ENCODE results near the gene THAP7.
"Not testable (repeated sequence)": the region's sequence is repeated elsewhere in the genome, so short reads cannot be mapped to it uniquely, and the experiment has no call there.

THAP7 gene

DNA sequence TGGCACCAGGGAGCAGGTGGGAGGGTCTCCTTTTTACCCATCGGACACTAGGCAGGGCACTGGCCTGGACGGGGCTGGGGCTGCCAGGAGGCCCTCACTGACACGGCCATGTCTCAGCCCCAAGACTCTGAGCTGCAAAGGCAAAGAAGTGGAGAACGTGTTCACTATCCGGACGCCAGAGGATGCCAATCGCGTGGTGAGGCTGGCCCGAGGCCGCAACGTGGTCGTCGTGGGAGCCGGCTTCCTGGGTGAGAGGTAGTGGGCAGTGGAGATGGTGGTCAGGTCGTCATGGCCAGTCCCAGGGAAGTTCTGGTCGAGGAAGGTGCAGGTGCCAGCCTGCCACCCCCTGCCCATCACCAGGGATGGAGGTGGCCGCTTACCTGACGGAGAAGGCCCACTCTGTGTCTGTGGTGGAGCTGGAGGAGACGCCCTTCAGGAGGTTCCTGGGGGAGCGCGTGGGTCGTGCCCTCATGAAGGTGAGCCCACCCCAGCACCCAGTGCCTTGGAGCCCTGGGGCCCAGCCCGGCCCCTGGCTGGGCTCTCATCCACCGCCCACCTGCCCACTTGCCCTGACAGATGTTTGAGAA is 25.5 kb downstream of the THAP7 start:
- Histone ChIP-seq H3K9ac (ENCODE audit: low read depth, low read length) (no peak overlapping the region), H3K4me1 (ENCODE audit: insufficient read depth, low read length) (peaks cover 3% of the 10 kb centered on the region), H3K9me3 (ENCODE audit: control insufficient read depth, insufficient read depth, low read length) (peaks cover 6% of the 10 kb centered on the region; the same call in 1 of the 2 replicates)

DNA sequence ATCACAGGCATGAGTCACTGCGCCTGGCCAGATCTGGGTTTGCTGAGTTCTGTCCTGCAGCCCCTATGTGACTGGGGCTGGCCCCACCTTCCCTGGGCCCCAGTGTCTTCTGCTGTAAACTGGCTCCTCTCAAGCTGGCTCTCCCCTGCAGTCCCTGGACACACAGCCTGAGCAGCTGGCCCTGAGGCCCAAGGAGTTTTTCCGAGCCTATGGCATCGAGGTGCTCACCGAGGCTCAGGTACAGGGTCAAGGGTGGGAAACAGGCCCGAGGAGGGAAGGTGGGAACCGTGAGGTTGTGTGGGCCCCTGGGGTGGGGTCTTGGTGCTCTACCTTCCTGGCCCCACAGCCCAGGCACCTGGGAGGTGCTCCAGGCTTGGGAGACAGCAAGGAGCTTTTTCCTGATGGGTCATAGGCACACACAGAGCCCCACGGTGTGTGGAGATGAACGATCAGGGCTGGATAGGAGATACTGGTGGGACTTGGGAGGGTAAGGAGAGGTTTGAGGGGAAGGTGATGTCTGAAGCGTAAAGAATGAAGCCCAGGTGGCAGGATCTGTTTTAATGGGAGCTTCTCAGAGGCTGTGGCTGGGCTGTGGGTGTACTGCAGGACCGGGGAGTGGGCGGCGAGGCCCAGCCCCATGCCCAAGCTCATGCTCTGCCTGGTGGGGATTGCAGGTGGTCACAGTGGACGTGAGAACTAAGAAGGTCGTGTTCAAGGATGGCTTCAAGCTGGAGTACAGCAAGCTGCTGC is 26.2 kb downstream of the THAP7 start:
- H3K36me3 ChIP-seq (ENCODE audit: insufficient read depth, low read length) = no peaks in the 10 kb centered on the region
- H3K4me1 ChIP-seq (ENCODE audit: insufficient read depth, low read length) = no peaks in the 10 kb centered on the region; the same call in 1 of the 2 replicates
- H3K9me3 ChIP-seq (ENCODE audit: control insufficient read depth, insufficient read depth, low read length) = peaks cover 6% of the 10 kb centered on the region; the same call in 1 of the 2 replicates
- H3K9ac ChIP-seq (ENCODE audit: low read depth, low read length) = no peak overlapping the region

More for the DNA sequence above, 25.5 kb downstream of the THAP7 start:
- H3K36me3 ChIP-seq (ENCODE audit: insufficient read depth, low read length) = no peaks in the 10 kb centered on the region

DNA sequence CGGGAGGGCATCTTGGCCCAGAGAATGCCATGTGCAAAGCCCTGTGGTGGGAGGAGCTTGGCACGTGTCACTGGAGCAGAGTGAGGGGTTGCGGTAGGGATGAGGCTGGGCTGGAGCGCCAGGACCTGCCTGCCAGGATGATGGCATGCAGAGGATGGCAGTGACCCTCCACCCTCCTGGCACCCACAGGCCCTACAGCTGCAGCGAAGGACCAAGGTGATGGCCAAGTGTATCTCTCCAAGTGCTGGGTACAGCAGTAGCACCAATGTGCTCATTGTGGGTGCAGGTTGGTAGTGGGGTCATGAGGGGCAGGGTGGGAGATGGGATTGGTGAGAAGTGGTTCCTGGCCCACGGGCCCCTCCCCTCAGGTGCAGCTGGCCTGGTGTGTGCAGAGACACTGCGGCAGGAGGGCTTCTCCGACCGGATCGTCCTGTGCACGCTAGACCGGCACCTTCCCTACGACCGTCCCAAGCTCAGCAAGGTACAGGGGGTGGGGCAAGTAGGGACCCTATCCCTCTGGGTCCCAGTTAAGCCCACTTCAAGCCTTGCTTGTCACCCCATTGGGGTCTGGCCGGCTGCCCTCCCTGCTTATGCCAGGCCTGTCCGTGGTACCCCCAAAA is 27.5 kb downstream of the THAP7 start:
- Histone ChIP-seq H3K9me3 (ENCODE audit: control insufficient read depth, insufficient read depth, low read length) (peaks cover 6% of the 10 kb centered on the region; the same call in 1 of the 2 replicates), H3K36me3 (ENCODE audit: insufficient read depth, low read length) (no peaks in the 10 kb centered on the region), H3K4me1 (ENCODE audit: insufficient read depth, low read length) (no peaks in the 10 kb centered on the region; the same call in 1 of the 2 replicates), H3K9ac (ENCODE audit: low read depth, low read length) (no peak overlapping the region)

- Histone ChIP-seq H3K9me3 (ENCODE audit: control insufficient read depth, insufficient read depth, low read length) (peaks cover 5% of the 10 kb centered on the region; the same call in 1 of the 2 replicates), H3K9ac (ENCODE audit: low read depth, low read length) (no peak overlapping the region), H3K4me1 (ENCODE audit: insufficient read depth, low read length) (no peaks in the 10 kb centered on the region; the same call in 1 of the 2 replicates), H3K36me3 (ENCODE audit: insufficient read depth, low read length) (no peaks in the 10 kb centered on the region)
These were observed 28.2 kb downstream of the THAP7 start for GRCh38 chr22:20973634-20974286.

DNA sequence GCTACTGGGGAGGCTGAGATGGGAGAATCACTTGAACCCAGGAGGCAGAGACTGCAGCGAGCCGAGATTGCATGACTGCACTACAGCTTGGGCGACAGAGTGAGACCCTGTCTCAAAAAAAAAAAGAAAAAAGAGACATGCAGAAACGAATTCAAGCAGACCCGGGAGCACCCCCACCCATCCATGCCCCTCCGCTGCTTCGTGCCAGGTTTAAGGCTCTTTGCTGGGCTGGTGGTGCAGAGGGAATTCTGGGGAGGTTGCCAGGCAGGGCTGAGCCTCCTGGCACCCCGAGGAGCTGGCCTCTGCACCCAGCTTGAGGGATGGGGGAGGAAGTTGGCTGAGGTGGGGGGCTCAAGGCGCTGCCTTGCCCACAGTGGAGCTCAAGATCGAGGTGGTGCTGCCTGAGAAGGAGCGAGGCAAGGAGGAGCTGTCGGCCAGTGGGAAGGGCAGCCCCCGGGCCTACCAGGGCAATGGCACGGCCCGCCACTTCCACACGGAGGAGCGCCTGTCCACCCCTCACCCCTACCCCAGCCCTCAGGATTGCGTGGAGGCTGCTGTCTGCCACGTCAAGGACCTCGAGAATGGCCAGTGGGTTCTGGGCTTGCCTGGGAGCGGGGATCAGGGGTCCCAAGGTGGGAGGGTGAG is 28.9 kb downstream of the THAP7 start:
- no peaks in the 10 kb centered on the region for H3K9me3 ChIP-seq (ENCODE audit: control insufficient read depth, insufficient read depth, low read length)
- no peak overlapping the region for H3K9ac ChIP-seq (ENCODE audit: low read depth, low read length)
- no peaks in the 10 kb centered on the region; the same call in 1 of the 2 replicates for H3K4me1 ChIP-seq (ENCODE audit: insufficient read depth, low read length)
- no peaks in the 10 kb centered on the region for H3K36me3 ChIP-seq (ENCODE audit: insufficient read depth, low read length)

DNA sequence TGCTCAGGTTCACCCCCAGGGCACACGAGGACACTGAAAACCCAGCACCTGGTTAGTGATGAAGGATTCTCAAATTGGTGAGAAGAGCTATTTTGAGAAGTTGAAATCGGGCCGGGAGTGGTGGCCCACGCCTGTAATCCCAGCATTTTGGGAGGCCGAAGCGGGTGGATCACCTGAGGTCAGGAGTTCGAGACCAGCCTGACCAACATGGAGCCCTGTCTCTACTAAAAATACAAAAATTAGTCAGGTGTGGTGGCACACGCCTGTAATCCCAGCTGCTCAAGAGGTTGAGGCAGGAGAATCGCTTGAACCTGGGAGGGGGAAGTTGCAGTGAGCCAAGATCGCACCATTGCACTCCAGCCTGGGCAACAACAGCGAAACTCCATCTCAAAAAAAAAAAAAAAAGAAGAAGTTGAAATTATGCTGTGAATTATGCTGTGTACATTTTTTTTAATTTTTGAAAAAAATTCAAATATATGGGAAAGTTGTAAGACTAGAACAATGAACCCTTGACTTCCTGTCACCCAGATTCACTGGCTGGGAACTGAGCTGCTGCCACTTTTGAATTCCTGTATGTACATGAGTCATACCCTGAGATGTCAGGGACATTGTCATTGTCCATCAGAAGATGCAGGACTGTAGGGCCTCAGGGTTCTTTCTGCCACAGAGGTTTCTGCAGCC is 29.8 kb downstream of the THAP7 start:
- H3K9ac ChIP-seq (ENCODE audit: low read depth, low read length); H3K36me3 ChIP-seq (ENCODE audit: insufficient read depth, low read length); H3K4me1 ChIP-seq (ENCODE audit: insufficient read depth, low read length); H3K9me3 ChIP-seq (ENCODE audit: control insufficient read depth, insufficient read depth, low read length): not testable (repeated sequence)

DNA sequence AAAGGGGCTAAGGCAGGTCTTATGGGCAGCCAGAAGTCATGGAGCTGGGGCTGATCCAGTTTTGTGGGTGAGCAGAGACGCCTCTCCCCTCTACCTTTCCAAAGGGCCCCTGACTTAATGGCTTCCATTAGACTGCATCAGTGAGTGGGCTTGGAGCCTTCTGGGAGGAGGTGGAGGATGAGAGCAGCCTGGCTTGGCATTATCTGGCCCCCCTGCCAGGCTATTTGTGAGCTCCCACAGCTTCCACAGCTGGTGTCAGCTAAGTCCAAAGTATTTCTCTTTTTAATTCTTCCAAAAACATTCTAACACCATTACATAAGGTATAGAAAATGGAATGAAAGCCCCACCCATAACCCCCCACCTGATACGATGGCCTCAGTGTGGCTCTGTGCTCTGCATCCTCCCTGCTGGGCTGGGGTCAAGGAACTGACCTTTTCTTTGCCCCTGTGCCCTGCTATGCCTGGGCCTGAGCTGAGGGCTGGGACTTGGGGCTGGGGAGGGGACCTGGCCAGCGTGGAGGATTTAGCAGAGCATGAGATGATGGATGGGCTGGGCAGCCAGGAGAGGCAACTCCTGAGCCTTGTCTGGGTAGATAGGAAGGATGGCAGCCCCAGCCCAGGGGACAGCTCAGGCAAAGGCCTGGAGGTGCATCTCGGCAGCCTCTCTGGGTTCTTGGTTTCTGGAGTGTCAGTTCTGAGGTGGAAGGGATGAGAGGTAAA is 30.8 kb downstream of the THAP7 start:
- no peaks in the 10 kb centered on the region; the same call in 1 of the 2 replicates for H3K4me1 ChIP-seq (ENCODE audit: insufficient read depth, low read length)
- H3K9ac ChIP-seq (ENCODE audit: low read depth, low read length) = no peak overlapping the region
- H3K9me3 ChIP-seq (ENCODE audit: control insufficient read depth, insufficient read depth, low read length) = no peaks in the 10 kb centered on the region
- H3K36me3 ChIP-seq (ENCODE audit: insufficient read depth, low read length) = no peaks in the 10 kb centered on the region

- Histone ChIP-seq H3K9ac (ENCODE audit: low read depth, low read length) (no peak overlapping the region), H3K4me1 (ENCODE audit: insufficient read depth, low read length) (no peaks in the 10 kb centered on the region; the same call in 1 of the 2 replicates), H3K36me3 (ENCODE audit: insufficient read depth, low read length) (no peaks in the 10 kb centered on the region), H3K9me3 (ENCODE audit: control insufficient read depth, insufficient read depth, low read length) (no peaks in the 10 kb centered on the region)
These were observed 33.5 kb downstream of the THAP7 start for GRCh38 chr22:20968281-20968977.

DNA sequence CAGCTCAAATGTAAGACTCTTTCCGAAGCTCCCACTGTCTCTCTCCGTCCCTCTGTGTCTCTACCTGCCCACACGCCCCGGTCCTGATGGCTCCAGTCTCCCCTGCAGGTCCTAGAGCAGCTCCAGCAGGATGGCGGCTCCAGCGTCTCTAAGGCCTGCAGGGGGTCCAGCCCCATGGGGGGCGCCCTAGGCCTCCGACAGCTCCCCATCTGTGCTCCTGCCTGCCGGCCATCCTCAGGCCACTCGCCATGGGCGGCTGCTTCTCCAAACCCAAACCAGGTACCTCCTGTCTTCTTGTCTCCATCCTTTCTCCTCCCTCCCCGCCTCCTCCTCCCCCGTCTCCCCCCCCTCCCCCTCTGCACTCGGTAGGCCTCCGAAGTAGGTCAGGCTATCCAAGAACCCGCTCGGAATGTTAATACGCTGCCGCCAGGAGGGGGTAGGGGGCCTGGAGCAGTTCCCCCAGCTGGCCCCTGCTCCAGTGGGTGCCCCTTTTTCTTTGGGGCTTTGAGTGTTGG is 34.2 kb downstream of the THAP7 start:
- no peaks in the 10 kb centered on the region for H3K9me3 ChIP-seq (ENCODE audit: control insufficient read depth, insufficient read depth, low read length)
- no peak overlapping the region for H3K9ac ChIP-seq (ENCODE audit: low read depth, low read length)
- no peaks in the 10 kb centered on the region for H3K36me3 ChIP-seq (ENCODE audit: insufficient read depth, low read length)
- no peaks in the 10 kb centered on the region; the same call in 1 of the 2 replicates for H3K4me1 ChIP-seq (ENCODE audit: insufficient read depth, low read length)

- H3K9me3 ChIP-seq (ENCODE audit: control insufficient read depth, insufficient read depth, low read length) = no peaks in the 10 kb centered on the region
- H3K4me1 ChIP-seq (ENCODE audit: insufficient read depth, low read length) = no peaks in the 10 kb centered on the region; the same call in 1 of the 2 replicates
- no peak within 1 kb of the TSS for H3K9ac ChIP-seq (ENCODE audit: low read depth, low read length)
- no peaks in the 10 kb centered on the region for H3K36me3 ChIP-seq (ENCODE audit: insufficient read depth, low read length)
These were observed 34.8 kb downstream of the THAP7 start, which contains the start of gene AIFM3 for GRCh38 chr22:20966883-20967696. Gene AIFM3, plus strand, starts transcription at chr22:20967255. Its CDS starts 690 bp downstream, at chr22:20967945.

DNA sequence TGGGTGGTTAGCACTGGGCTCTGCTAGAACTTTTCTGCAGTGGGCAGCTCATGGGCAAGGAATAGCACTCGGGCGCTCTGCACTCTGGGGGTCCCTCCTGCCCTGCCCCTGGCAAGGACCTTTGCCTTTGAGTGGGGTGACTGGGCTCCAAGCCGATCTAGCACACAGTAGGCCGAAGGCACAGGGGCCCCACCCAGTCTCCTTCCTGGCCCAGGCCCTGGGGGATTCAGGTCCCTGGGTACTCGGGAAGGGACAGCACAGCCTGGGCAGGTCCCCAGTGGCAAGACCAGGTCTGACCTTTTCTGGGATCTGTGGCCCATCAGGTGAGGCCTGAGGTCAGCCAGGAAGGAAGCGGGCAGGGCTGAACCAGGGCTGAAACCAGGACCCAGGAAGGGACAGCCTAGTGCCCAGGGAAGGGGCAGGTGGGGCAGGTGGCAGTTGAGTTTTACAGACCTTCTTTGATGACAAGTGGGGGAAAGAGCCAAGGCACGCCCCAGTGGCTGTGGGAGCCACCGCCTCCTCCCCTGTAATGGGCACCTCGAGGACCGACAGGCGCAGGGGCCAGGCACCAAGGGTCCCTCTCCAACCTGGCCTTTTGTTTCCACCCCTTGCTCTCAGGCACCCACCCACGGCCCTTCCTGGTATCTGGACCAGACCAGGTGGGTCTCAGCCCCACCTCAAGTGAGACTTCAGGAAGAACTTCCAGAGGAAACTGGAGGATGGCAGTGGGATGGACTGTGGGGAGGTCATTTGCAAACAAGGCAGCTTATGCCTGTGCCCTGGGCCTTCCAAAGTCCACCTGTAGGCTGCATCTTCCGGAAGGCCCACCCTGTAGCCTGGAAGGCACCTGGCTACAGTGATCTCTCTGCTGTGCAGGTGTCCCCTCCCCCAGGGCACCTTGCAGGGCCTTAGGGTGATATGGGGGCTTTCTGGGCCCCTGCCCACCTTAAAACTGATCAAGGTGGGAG is 35.7 kb downstream of the THAP7 start:
- Histone ChIP-seq H3K9me3 (ENCODE audit: control insufficient read depth, insufficient read depth, low read length) (no peaks in the 10 kb centered on the region), H3K36me3 (ENCODE audit: insufficient read depth, low read length) (no peaks in the 10 kb centered on the region), H3K4me1 (ENCODE audit: insufficient read depth, low read length) (peaks cover 4% of the 10 kb centered on the region; the same call in 1 of the 2 replicates), H3K9ac (ENCODE audit: low read depth, low read length) (no peak overlapping the region)

Measured in ES-I3 (cell line).